Measurements from ENCODE around the gene MBNL3. TPM values are rescaled to one million over a fixed set of nuclear protein-coding genes. Genes with fewer than 3 reads are reported as not detected.

Gene MBNL3
- total RNA-seq, 4 donors from 2014 or later, result 1.7 to 4.5 (median 2.8) TPM

GRCh38 chrX:132433551-132433950 is 55.3 kb downstream of the MBNL3 start:
- in situ Hi-C loops (cut with MboI; ENCODE audit: low sequenced_read_pairs in 4 of 4) (no loop called here), intact Hi-C loops (cut with DNase I; ENCODE audit: low total_unique reads) (no loop called here)

GRCh38 chrX:132433001-132433400 is 55.8 kb downstream of the MBNL3 start:
- TF ChIP-seq CTCF (IDR thresholded peaks at IDR 0.05 in 4 of 5, conservative IDR thresholded peaks at IDR 0.05 in 1 of 5), result no peak
- no peak for TF ChIP-seq POLR2A (IDR thresholded peaks at IDR 0.05)
- in situ Hi-C loops (cut with MboI; ENCODE audit: low sequenced_read_pairs in 4 of 4) (no loop called here), intact Hi-C loops (cut with DNase I; ENCODE audit: low total_unique reads) (no loop called here)
- DNase-seq (no peak), ATAC-seq (no peak)
- H3K27me3 ChIP-seq, result no peaks in the 10 kb centered on the region
- no peaks in the 10 kb centered on the region for H3K9me3 ChIP-seq
- no peaks in the 10 kb centered on the region for H3K36me3 ChIP-seq
- no peak overlapping the region for H3K27ac ChIP-seq
- H3K4me1 ChIP-seq, result no peaks in the 10 kb centered on the region
- no peak overlapping the region for H3K4me3 ChIP-seq

More at GRCh38 chrX:132433551-132433950, 55.3 kb downstream of the MBNL3 start:
- Histone ChIP-seq H3K27ac (no peak overlapping the region), H3K9me3 (no peaks in the 10 kb centered on the region), H3K4me1 (no peaks in the 10 kb centered on the region), H3K4me3 (no peak overlapping the region), H3K27me3 (no peaks in the 10 kb centered on the region), H3K36me3 (no peaks in the 10 kb centered on the region)
- no peak for TF ChIP-seq CTCF (IDR thresholded peaks at IDR 0.05 in 4 of 5, conservative IDR thresholded peaks at IDR 0.05 in 1 of 5)
- TF ChIP-seq POLR2A (IDR thresholded peaks at IDR 0.05), result no peak
- DNase-seq, result no peak
- ATAC-seq, result no peak

GRCh38 chrX:132428896-132429295 is 59.9 kb downstream of the MBNL3 start:
- intact Hi-C loops (cut with DNase I; ENCODE audit: low total_unique reads), result no loop called here
- no peaks in the 10 kb centered on the region for H3K27me3 ChIP-seq
- no peaks in the 10 kb centered on the region for H3K36me3 ChIP-seq
- H3K9me3 ChIP-seq, result no peaks in the 10 kb centered on the region
- no peak overlapping the region for H3K27ac ChIP-seq
- in situ Hi-C loops (cut with MboI; ENCODE audit: low sequenced_read_pairs in 4 of 4), result no loop called here
- H3K4me1 ChIP-seq, result no peaks in the 10 kb centered on the region
- no peak overlapping the region for H3K4me3 ChIP-seq
- ATAC-seq (no peak), DNase-seq (no peak)
- TF ChIP-seq POLR2A (IDR thresholded peaks at IDR 0.05) (no peak), CTCF (IDR thresholded peaks at IDR 0.05 in 4 of 5, conservative IDR thresholded peaks at IDR 0.05 in 1 of 5) (no peak)

DNA sequence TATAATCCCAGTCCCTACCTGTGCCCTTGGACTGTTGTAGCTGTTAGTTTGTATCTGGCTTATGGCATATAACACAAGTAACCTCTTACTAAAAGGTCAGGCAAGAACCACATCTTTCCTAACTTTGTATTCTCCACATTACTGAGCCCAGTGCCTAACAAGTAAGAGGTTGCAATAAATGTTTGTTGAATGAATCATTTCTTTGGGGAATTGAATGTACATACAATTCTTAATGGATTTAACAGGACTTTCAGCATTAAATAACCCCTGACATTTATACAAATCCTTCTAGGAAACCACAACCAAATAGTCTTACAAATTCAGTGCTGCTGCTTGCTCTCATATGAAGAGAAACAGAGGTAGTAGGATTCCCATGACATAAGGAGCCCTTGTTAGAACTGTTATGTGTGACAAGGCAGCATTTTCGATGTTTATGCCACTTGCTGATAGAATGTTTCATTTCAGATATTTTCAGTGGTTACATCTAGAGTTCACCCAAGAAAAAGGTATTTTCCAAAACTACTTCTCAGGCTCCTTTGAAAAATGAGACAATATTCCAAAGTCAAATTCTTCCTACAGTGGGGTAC is 62.0 kb downstream of the MBNL3 start:
- DNase-seq, result no peak
- Histone ChIP-seq H3K36me3 (no peaks in the 10 kb centered on the region), H3K27ac (no peak overlapping the region), H3K9me3 (no peaks in the 10 kb centered on the region), H3K4me3 (no peak overlapping the region), H3K4me1 (no peaks in the 10 kb centered on the region), H3K27me3 (no peaks in the 10 kb centered on the region)
- TF ChIP-seq CTCF (IDR thresholded peaks at IDR 0.05 in 4 of 5, conservative IDR thresholded peaks at IDR 0.05 in 1 of 5) (no peak), POLR2A (IDR thresholded peaks at IDR 0.05) (no peak)
- ATAC-seq, result no peak
- in situ Hi-C loops (cut with MboI; ENCODE audit: low sequenced_read_pairs in 4 of 4) (no loop called here), intact Hi-C loops (cut with DNase I; ENCODE audit: low total_unique reads) (no loop called here)
